Hematopoietic multipotent progenitor cell treated with erythropoietin and hydrocortisone succinate and interleukin-3 and kit ligand, for 17 days (in vitro differentiated cells): ENCODE data around the gene SLIT1.

Experiments used
- DNase-seq: peaks from one replicate; pipeline ENCODE4 v3.0.0-alpha.2; 2015; ENCODE audit warnings: low spot score

SLIT1 gene

GRCh38 chr10:97185326-97186058, at the start of gene SLIT1:
Gene SLIT1 (minus strand): TSS chr10:97185959. CDS start chr10:97185674, 285 bp downstream.
- DNase-seq = no peak

GRCh38 chr10:97235353-97235752, 49.6 kb upstream of the SLIT1 start:
- no peak for DNase-seq

- peak; percentile 30 for DNase-seq
Measured at GRCh38 chr10:97234400-97234799, 48.6 kb upstream of the SLIT1 start.

- no peak for DNase-seq
Measured at GRCh38 chr10:97230146-97230545, 44.4 kb upstream of the SLIT1 start.

GRCh38 chr10:97229322-97230015, 43.7 kb upstream of the SLIT1 start:
- no peak for DNase-seq

- DNase-seq = no peak
Measured at GRCh38 chr10:97228775-97229157, 43.0 kb upstream of the SLIT1 start.

- DNase-seq = no peak
Measured at GRCh38 chr10:97228130-97228774, 42.5 kb upstream of the SLIT1 start.

GRCh38 chr10:97226398-97226797, 40.6 kb upstream of the SLIT1 start:
- no peak for DNase-seq

GRCh38 chr10:97224483-97225435, 39.0 kb upstream of the SLIT1 start:
- DNase-seq = no peak

GRCh38 chr10:97222326-97222961, 36.7 kb upstream of the SLIT1 start:
- DNase-seq = no peak

GRCh38 chr10:97220355-97220754, 34.6 kb upstream of the SLIT1 start:
- no peak for DNase-seq

- no peak for DNase-seq
Measured at GRCh38 chr10:97217299-97217698, 31.5 kb upstream of the SLIT1 start.

- DNase-seq = no peak
Measured at GRCh38 chr10:97215619-97216260, 30.0 kb upstream of the SLIT1 start.

- no peak for DNase-seq
Measured at GRCh38 chr10:97213431-97213830, 27.7 kb upstream of the SLIT1 start.

GRCh38 chr10:97211229-97211628, 25.5 kb upstream of the SLIT1 start:
- DNase-seq = no peak

GRCh38 chr10:97210543-97210960, 24.8 kb upstream of the SLIT1 start:
- peak; percentile 80 for DNase-seq

- no peak for DNase-seq
Measured at GRCh38 chr10:97207756-97208346, 22.1 kb upstream of the SLIT1 start.

- no peak for DNase-seq
Measured at GRCh38 chr10:97207131-97207530, 21.4 kb upstream of the SLIT1 start.

GRCh38 chr10:97204826-97205679, 19.3 kb upstream of the SLIT1 start:
- no peak for DNase-seq

- DNase-seq = no peak
Measured at GRCh38 chr10:97203220-97203619, 17.5 kb upstream of the SLIT1 start.
